ENCODE measurements around the gene NUBPL. TPM values are rescaled to one million over a fixed set of nuclear protein-coding genes. Genes with fewer than 3 reads are reported as not detected.
"Not testable (repeated sequence)": the region's sequence is repeated elsewhere in the genome, so short reads cannot be mapped to it uniquely, and the experiment has no call there.

NUBPL gene
- polyA plus RNA-seq, 2 of the 4 experiments (the other 2 are of a cell fraction) = 7.6 to 14.1 TPM

DNA sequence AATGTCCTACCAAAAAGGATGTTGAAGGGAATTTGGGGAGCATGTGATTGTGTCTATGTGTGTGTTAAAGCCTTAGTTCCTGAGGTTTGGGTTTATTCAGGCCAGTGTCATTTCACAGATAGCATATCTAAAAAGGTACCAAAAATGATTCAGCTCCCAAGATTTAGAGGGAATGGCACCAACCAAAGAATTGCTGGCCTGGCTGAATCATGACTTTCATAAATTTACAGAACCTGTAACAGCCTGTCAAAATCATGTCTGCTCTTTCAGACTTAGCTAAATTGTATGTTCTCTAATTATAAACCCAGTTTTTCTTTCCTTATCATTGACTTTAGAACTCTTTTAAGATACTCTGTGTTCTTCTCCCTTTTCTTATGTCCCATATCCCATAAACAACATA lies 231.5 kb downstream of the NUBPL start (continued):
- TF ChIP-seq, protein P1, sequence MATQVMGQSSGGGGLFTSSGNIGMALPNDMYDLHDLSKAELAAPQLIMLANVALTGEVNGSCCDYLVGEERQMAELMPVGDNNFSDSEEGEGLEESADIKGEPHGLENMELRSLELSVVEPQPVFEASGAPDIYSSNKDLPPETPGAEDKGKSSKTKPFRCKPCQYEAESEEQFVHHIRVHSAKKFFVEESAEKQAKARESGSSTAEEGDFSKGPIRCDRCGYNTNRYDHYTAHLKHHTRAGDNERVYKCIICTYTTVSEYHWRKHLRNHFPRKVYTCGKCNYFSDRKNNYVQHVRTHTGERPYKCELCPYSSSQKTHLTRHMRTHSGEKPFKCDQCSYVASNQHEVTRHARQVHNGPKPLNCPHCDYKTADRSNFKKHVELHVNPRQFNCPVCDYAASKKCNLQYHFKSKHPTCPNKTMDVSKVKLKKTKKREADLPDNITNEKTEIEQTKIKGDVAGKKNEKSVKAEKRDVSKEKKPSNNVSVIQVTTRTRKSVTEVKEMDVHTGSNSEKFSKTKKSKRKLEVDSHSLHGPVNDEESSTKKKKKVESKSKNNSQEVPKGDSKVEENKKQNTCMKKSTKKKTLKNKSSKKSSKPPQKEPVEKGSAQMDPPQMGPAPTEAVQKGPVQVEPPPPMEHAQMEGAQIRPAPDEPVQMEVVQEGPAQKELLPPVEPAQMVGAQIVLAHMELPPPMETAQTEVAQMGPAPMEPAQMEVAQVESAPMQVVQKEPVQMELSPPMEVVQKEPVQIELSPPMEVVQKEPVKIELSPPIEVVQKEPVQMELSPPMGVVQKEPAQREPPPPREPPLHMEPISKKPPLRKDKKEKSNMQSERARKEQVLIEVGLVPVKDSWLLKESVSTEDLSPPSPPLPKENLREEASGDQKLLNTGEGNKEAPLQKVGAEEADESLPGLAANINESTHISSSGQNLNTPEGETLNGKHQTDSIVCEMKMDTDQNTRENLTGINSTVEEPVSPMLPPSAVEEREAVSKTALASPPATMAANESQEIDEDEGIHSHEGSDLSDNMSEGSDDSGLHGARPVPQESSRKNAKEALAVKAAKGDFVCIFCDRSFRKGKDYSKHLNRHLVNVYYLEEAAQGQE (IDR thresholded peaks at IDR 0.05) = no peak
- TF ChIP-seq MYC (IDR thresholded peaks at IDR 0.05; ENCODE audit: borderline replicate concordance, low read length) (no peak), ZSCAN20 (CRISPR knock-in tag; IDR thresholded peaks at IDR 0.05) (no peak)

DNA sequence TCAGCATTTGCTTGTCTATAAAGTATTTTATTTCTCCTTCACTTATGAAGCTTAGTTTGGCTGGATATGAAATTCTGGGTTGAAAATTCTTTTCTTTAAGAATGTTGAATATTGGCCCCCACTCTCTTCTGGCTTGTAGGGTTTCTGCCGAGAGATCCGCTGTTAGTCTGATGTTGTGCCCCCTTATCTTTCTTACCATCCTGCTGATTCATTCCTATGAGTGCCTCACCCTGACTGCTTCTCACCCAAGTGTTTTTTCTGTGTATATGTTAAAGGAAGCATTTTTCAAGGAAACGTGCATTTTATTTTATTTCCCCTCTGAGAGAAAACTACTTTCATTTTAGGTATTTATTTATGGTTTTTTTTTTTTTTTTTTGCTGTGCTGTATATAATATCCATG lies 236.7 kb downstream of the NUBPL start:
- CTCF ChIA-PET; POLR2A ChIA-PET; FAIRE-seq; H3K9me3 ChIP-seq; H3K4me2 ChIP-seq; H3K4me1 ChIP-seq; H3K4me3 ChIP-seq; H3K27ac ChIP-seq; DNase-seq (ENCODE audit: low read depth in 1 of 2, low spot score in 1 of 2); ATAC-seq: not testable (repeated sequence)
- WGBS (ENCODE audit: missing lambda C conversion rate) = 87% methylated on average over 3 of the region's 3 CpGs

DNA sequence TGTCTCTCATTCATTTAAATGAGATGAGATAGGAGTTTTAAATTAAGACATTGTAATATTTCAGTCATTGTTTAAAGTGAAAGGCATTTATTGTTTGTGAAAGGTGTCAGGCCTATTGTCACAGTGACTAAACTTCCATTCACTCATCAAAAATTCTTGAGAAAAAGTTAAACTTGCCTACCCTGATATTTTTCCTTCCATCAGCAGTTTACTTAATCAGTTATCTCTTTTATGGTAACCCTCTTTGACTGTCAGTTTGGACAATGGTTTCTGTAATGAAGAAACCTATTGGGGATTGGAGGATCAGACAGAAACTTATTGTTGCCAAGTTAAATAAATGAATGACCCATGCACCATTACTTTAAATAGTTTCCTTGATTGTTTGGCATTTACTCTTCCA lies 241.6 kb downstream of the NUBPL start:
- no peaks in the 10 kb centered on the region for H3K9me3 ChIP-seq
- no peaks in the 10 kb centered on the region for H3K4me1 ChIP-seq
- FAIRE-seq = no peak
- TF ChIP-seq, protein P2, sequence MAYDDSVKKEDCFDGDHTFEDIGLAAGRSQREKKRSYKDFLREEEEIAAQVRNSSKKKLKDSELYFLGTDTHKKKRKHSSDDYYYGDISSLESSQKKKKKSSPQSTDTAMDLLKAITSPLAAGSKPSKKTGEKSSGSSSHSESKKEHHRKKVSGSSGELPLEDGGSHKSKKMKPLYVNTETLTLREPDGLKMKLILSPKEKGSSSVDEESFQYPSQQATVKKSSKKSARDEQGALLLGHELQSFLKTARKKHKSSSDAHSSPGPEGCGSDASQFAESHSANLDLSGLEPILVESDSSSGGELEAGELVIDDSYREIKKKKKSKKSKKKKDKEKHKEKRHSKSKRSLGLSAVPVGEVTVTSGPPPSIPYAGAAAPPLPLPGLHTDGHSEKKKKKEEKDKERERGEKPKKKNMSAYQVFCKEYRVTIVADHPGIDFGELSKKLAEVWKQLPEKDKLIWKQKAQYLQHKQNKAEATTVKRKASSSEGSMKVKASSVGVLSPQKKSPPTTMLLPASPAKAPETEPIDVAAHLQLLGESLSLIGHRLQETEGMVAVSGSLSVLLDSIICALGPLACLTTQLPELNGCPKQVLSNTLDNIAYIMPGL (CRISPR knock-in tag; IDR thresholded peaks at IDR 0.05; ENCODE audit: borderline replicate concordance) = no peak
- peak; percentile 48 for TF ChIP-seq MAFK (IDR thresholded peaks at IDR 0.05; ENCODE audit: partially characterized antibody)
- TF ChIP-seq ZNF302 (CRISPR knock-in tag; IDR thresholded peaks at IDR 0.05) = no peak
- no peak overlapping the region for H3K4me2 ChIP-seq
- no peak overlapping the region for H3K4me3 ChIP-seq
- CTCF ChIA-PET = no interaction called here
- no peak for ATAC-seq
- no peak overlapping the region for H3K27ac ChIP-seq
- POLR2A ChIA-PET = no interaction called here
- no peak for DNase-seq (ENCODE audit: low read depth in 1 of 2, low spot score in 1 of 2)

DNA sequence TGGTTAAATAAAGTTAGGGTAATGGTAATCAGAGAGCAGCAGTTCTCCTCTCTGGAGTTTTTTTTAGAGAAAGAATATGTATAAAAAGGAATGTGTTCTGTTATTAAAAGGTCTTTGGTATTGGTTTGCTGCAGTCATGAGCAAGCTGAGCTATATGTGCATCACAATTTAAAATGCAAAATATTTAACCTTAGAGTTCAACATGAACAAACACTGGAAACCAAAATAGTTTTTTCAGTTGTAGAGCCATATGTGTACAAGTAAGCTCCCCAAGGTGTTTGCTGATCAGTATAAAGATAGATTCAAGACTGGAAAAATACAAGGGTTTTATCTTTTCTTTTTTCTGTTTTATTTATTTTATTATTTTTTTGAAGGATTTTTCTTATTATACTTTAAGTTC lies 245.0 kb downstream of the NUBPL start:
- Histone ChIP-seq H3K4me1 (no peaks in the 10 kb centered on the region), H3K9me3 (no peaks in the 10 kb centered on the region), H3K27ac (no peak overlapping the region), H3K4me2 (no peak overlapping the region), H3K4me3 (no peak overlapping the region)
- DNase-seq (ENCODE audit: low read depth in 1 of 2, low spot score in 1 of 2) (no peak), FAIRE-seq (no peak), ATAC-seq (no peak)
- CTCF ChIA-PET = interaction anchor here (0.6 kb wide), 1 partner anchor 23 kb away, joined by 5 read pairs; no protein-coding TSS in a partner anchor
- TF ChIP-seq, protein P1 (IDR thresholded peaks at IDR 0.05) = no peak
- TF ChIP-seq NPAS2 (CRISPR knock-in tag; IDR thresholded peaks at IDR 0.05; ENCODE audit: borderline replicate concordance) (no peak), HDAC2 (IDR thresholded peaks at IDR 0.05) (no peak), FOXS1 (CRISPR knock-in tag; IDR thresholded peaks at IDR 0.05) (no peak), RCOR1 (IDR thresholded peaks at IDR 0.05; ENCODE audit: low read depth, low read length) (no peak), CHD2 (IDR thresholded peaks at IDR 0.05; ENCODE audit: low read length, partially characterized antibody) (no peak), RFX5 (IDR thresholded peaks at IDR 0.05) (no peak), EHMT2 (IDR thresholded peaks at IDR 0.05; ENCODE audit: low read depth) (no peak), GATA3 (IDR thresholded peaks at IDR 0.05; ENCODE audit: borderline replicate concordance) (no peak), HEYL (CRISPR knock-in tag; IDR thresholded peaks at IDR 0.05) (no peak), CHD4 (IDR thresholded peaks at IDR 0.05; ENCODE audit: borderline replicate concordance) (no peak)
- TF ChIP-seq, protein P3, sequence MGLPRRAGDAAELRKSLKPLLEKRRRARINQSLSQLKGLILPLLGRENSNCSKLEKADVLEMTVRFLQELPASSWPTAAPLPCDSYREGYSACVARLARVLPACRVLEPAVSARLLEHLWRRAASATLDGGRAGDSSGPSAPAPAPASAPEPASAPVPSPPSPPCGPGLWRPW (IDR thresholded peaks at IDR 0.05) = no peak
- TF ChIP-seq, protein P4, sequence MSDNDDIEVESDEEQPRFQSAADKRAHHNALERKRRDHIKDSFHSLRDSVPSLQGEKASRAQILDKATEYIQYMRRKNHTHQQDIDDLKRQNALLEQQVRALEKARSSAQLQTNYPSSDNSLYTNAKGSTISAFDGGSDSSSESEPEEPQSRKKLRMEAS (IDR thresholded peaks at IDR 0.05) = no peak
- TF ChIP-seq, protein P5, sequence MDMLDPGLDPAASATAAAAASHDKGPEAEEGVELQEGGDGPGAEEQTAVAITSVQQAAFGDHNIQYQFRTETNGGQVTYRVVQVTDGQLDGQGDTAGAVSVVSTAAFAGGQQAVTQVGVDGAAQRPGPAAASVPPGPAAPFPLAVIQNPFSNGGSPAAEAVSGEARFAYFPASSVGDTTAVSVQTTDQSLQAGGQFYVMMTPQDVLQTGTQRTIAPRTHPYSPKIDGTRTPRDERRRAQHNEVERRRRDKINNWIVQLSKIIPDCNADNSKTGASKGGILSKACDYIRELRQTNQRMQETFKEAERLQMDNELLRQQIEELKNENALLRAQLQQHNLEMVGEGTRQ (IDR thresholded peaks at IDR 0.05) = no peak
- TF ChIP-seq, protein P2 (CRISPR knock-in tag; IDR thresholded peaks at IDR 0.05; ENCODE audit: borderline replicate concordance) = no peak
- POLR2A ChIA-PET = no interaction called here

Measured in A549 (cell line).